Stimulated activated naive CD8-positive, alpha-beta T cell treated with anti-CD3 and anti-CD28 coated beads, Interleukin-15, amount 100 ng/mL, for 72 hours (primary cell): Measurements from ENCODE around the gene KRT73.
"Not testable (repeated sequence)": the region's sequence is repeated elsewhere in the genome, so short reads cannot be mapped to it uniquely, and the experiment has no call there.

Experiments
- ATAC-seq: fragments of 150-1000 bp; cut with Tn5 transposase; 2 replicates; pipeline ENCODE4 v1.10.0; 2021; ENCODE audit warnings: mild to moderate bottlenecking, moderate library complexity
- DNase-seq, 2 donors: peaks; one replicate each; pipeline ENCODE4 v3.0.0; 2021 to 2022
- H3K27ac Mint-ChIP-seq, 2 donors: one replicate each; pipeline ENCODE4 v1.8.0; 2022; ENCODE audit warnings: mild to moderate bottlenecking in 2 of 2, mixed read lengths in 2 of 2, moderate library complexity in 2 of 2
- H3K27me3 Mint-ChIP-seq: one replicate; pipeline ENCODE4 v1.8.0; 2022; ENCODE audit warnings: mixed read lengths
- H3K4me1 Mint-ChIP-seq: one replicate; pipeline ENCODE4 v1.8.0; 2022; ENCODE audit warnings: mild to moderate bottlenecking, mixed read lengths
- H3K4me3 Mint-ChIP-seq, 2 donors: one replicate each; pipeline ENCODE4 v1.8.0; 2022; ENCODE audit warnings: mild to moderate bottlenecking in 2 of 2, mixed read lengths in 2 of 2, moderate library complexity in 1 of 2
- H3K9me3 Mint-ChIP-seq, 2 donors: one replicate each; pipeline ENCODE4 v1.8.0; 2022; ENCODE audit warnings: mixed read lengths in 2 of 2

Gene KRT73

DNA sequence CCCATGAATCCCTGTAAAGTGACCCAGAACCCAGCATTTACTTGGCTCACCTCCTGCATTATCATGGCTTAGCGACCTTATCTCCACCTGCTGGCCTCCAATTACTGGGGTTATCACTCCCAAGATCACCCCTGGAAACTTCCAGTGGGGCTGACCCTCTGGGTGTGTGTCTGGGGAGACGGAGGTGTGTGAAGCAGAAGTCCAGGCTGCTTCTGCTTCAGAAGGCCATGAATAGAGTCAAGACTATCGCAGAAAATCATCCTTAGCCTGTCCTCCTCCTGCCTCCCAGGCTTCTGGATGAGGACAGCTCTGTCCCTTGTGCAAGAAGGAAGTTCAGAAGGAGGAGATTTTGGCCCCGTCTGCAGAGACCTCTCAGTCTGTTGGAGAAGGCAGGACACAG is 16.7 kb downstream of the KRT73 start:
- Mint-ChIP-seq H3K9me3 (no peaks in the 10 kb centered on the region), H3K27me3 (no peaks in the 10 kb centered on the region), H3K4me1 (peaks cover 31% of the 10 kb centered on the region), H3K27ac (no peak overlapping the region), H3K4me3 (no peak overlapping the region)
- DNase-seq (no peak), ATAC-seq (no peak)

DNA sequence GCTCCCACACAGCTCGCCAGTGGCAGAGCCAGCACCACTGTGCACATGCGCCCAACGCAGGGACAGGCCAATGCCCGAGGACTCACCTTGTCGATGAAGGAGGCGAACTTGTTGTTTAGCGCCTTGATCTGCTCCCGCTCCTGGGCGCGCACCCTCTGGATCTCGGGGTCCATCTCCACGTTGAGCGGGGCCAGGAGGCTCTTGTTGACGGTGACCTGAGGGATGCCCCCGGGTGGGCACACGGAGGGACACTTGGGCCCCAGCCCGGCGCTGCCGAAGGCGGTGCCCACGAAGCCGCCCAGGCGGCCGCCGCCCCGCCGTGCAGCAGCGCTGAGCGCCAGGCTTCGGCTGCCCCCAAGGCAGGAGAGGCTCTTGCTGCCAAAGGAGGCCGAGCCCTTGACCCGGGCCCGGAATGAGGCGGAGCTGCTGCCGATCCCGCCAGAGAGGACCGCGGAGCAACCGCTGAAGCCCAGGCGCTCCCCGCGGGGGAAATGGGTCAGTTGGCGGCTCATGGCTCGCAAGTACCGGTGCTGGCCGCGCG is 17.3 kb downstream of the KRT73 start, which contains the start of gene KRT72:
Gene KRT72 (minus strand): TSS at position 523 of the 541 bp plus-strand sequence. CDS start 11 bp downstream, at position 512.
- Mint-ChIP-seq H3K27ac (no peak within 1 kb of the TSS), H3K9me3 (no peaks in the 10 kb centered on the region), H3K27me3 (no peaks in the 10 kb centered on the region), H3K4me1 (peaks cover 27% of the 10 kb centered on the region), H3K4me3 (no peak within 1 kb of the TSS)
- ATAC-seq (no peak), DNase-seq (peak in 1 of 2 donors; percentile 5)

DNA sequence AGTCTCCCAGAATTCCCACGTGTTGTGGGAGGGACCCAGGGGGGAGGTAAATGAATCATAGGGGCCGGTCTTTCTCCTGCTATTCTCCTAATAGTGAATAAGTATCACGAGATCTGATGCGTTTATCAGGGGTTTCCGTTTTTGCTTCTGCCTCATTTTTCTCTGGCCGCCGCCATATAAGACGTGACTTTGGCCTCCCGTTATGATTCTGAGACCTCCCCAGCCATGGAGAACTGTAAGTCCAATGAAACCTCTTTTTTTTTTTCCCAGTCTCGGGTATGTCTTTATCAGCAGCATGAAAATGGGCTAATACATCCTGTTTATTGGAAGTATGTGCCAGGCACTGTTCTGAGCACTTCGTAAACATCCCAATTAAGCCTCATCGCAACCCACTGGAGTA is 17.9 kb downstream of the KRT73 start:
- H3K4me1 Mint-ChIP-seq: peaks cover 21% of the 10 kb centered on the region
- H3K4me3 Mint-ChIP-seq: no peak overlapping the region
- no peaks in the 10 kb centered on the region for H3K27me3 Mint-ChIP-seq
- H3K9me3 Mint-ChIP-seq: no peaks in the 10 kb centered on the region
- ATAC-seq (no peak), DNase-seq (no peak)
- H3K27ac Mint-ChIP-seq: no peak overlapping the region

DNA sequence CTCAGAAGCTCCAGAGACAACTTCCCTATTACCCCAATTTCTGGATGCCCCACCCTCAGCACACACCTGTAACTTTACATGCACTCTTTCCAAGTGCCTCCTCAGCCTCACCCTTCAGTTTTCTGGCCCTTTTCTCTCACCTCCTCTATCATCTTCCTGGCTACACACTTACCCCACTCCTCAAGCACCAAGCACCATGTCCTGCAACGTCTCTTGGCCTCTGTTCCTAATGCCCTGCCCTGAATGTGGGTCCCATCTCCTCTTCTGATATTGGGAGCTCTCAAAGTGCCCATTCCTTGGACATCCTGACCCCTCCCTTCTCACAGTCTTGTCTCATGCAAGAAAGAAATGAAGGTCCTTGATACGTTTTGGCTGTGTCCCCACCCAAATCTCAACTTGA is 18.3 kb downstream of the KRT73 start:
- Mint-ChIP-seq H3K27me3 (no peaks in the 10 kb centered on the region), H3K4me1 (peaks cover 20% of the 10 kb centered on the region), H3K9me3 (no peaks in the 10 kb centered on the region), H3K4me3 (no peak overlapping the region), H3K27ac (no peak overlapping the region)
- DNase-seq (no peak), ATAC-seq (no peak)

DNA sequence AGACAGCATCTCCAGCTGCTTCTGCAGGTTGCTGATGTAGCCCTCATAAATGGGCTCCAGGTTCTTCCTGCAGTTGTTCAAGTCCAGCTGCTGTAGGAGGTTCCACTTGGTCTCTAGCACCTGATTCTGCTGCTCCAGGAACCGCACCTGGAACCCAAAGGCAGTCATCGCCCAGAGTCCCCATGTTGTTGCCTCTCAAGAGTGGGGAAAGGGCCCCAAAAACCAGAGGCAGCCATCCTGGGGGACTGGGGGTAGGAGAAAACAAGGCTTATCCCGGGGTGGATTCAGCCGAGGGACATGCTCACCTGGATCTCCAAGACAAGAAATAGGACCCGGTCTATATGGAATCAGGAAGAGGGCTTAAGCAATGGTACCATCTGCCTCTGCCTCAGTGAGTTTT is 19.4 kb downstream of the KRT73 start:
- H3K4me1 Mint-ChIP-seq: peaks cover 19% of the 10 kb centered on the region
- H3K9me3 Mint-ChIP-seq: no peaks in the 10 kb centered on the region
- no peak overlapping the region for H3K4me3 Mint-ChIP-seq
- DNase-seq: no peak
- H3K27ac Mint-ChIP-seq: no peak overlapping the region
- no peaks in the 10 kb centered on the region for H3K27me3 Mint-ChIP-seq
- no peak for ATAC-seq

DNA sequence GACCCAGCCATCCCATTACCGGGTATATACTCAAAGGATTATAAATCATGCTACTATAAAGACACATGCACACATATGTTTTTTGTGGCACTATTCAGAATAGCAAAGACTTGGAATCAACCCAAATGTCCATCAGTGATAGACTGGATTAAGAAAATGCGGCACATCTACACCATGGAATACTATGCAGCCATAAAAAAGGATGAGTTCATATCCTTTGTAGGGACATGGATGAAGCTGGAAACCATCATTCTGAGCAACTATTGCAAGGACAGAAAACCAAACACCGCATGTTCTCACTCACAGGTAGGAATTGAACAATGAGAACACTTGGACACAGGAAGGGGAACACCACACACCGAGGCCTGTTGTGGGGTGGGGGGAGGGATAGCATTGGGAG is 24.1 kb downstream of the KRT73 start:
- DNase-seq, ATAC-seq, H3K4me3 Mint-ChIP-seq, H3K27ac Mint-ChIP-seq, H3K4me1 Mint-ChIP-seq, H3K9me3 Mint-ChIP-seq, H3K27me3 Mint-ChIP-seq: not testable (repeated sequence)

DNA sequence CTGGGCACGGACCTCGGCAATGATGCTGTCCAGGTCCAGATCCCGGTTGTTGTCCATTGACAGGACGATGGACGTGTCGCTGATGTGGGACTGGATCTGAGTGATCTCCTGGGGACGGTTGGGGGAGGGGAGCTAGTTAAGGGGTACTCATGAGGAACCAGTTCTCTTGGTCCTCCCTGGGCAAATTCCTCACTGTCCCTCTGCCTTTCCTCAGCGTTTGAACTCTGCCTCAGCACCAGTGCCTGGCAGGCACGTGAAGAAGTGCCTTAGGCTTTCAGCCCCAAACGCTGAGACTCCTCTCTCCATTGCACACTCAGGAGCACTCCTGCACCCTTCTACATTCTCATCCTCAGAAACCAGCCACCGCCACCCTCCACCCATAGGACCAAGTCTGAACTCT is 26.8 kb downstream of the KRT73 start:
- H3K4me1 Mint-ChIP-seq: peaks cover 2% of the 10 kb centered on the region
- no peaks in the 10 kb centered on the region for H3K9me3 Mint-ChIP-seq
- H3K4me3 Mint-ChIP-seq: no peak overlapping the region
- DNase-seq (no peak), ATAC-seq (no peak)
- H3K27me3 Mint-ChIP-seq: no peaks in the 10 kb centered on the region
- no peak overlapping the region for H3K27ac Mint-ChIP-seq

DNA sequence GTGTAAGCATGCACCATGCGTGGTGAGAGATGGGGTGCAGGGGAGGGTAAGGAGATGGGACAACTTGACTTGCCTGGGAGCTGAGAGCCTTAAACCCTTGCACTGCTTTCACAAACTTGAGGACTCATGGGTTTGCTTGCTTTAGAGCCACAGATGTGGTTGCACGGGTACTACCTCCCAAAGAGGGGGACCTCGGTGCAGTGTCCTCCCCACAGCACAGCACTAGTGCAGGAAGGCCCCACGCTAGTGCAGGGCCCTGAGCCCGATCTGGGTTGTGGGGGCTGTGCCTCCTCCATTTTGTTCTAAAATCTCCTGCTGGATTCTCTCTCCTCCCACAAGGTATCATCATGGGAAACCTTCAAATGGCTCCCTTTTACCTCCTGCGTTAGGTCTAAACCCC is 28.3 kb downstream of the KRT73 start:
- H3K27ac Mint-ChIP-seq: no peak overlapping the region
- ATAC-seq (no peak), DNase-seq (no peak)
- no peaks in the 10 kb centered on the region for H3K27me3 Mint-ChIP-seq
- peaks cover 15% of the 10 kb centered on the region for H3K4me1 Mint-ChIP-seq
- H3K9me3 Mint-ChIP-seq: no peaks in the 10 kb centered on the region
- H3K4me3 Mint-ChIP-seq: no peak overlapping the region

DNA sequence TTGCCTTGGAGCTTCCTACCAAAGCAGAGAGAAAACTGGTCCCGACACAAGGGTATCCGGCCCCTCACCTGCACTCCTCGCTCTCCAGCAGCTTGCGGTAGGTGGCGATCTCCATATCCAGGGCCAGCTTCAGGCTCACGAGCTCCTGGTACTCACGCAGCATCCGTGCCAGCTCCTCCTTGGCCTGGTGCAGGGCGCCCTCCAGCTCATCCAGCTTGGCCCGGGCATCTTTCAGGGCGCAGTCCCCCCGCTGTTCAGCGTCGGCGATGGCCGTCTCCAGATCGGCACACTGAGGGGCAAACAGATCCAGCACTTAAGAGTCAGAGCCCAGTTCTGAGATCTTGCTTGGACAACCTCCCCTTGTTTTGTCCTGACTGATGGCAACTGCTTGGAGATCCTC is 30.8 kb downstream of the KRT73 start:
- H3K4me1 Mint-ChIP-seq: peaks cover 24% of the 10 kb centered on the region
- no peak overlapping the region for H3K27ac Mint-ChIP-seq

DNA sequence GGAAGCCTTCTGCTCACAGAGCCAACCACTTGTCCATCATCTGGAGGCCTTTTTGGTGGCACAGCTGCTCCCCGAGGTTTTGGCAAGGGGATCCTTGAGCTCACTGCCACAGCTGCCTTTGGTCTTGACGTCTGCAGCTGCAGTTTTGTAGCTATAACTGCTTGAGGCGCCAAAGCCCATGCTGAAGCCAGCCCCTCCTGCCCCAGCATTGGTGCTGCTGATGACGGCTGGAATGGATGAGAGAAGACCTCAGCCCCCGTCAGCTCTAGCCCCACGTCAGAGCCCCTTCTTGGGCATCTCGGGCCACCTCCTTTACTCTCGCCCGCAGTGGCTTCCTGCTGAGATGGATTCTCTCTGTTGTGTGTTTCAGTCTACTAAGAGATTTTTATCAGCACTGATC is 32.4 kb downstream of the KRT73 start:
- ATAC-seq (peak; percentile 83), DNase-seq (peak in 1 of 2 donors; percentile 47)
- no peak overlapping the region for H3K27ac Mint-ChIP-seq
- H3K9me3 Mint-ChIP-seq: no peaks in the 10 kb centered on the region
- no peak overlapping the region for H3K4me3 Mint-ChIP-seq
- H3K27me3 Mint-ChIP-seq: no peaks in the 10 kb centered on the region
- H3K4me1 Mint-ChIP-seq: peaks cover 24% of the 10 kb centered on the region

More for the DNA sequence above, 30.8 kb downstream of the KRT73 start:
- ATAC-seq: no peak
- Mint-ChIP-seq H3K9me3 (no peaks in the 10 kb centered on the region), H3K27me3 (no peaks in the 10 kb centered on the region), H3K4me3 (no peak overlapping the region)
- DNase-seq: no peak

DNA sequence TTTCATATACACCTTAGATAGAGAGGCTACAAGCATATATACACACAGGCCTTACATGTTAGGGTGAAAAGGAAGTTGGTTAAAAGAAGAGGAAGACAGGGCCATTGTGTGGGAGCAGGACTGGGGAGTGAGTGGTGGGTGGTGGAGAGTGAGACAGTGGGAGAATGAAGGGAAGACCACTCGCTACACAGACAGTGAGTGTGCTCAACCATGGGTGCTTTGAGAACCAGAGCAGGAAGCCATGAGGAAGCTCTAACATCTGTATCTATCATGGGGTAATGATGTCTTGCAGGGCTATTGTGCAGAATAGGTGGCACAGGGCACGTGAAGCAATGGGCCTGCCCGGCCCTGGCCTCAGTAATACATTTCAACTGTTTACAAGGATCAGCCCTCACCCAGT is 33.3 kb downstream of the KRT73 start:
- no peaks in the 10 kb centered on the region for H3K27me3 Mint-ChIP-seq
- DNase-seq: no peak
- peaks cover 30% of the 10 kb centered on the region for H3K4me1 Mint-ChIP-seq
- H3K4me3 Mint-ChIP-seq: no peak overlapping the region
- H3K9me3 Mint-ChIP-seq: no peaks in the 10 kb centered on the region
- no peak for ATAC-seq
- H3K27ac Mint-ChIP-seq: no peak overlapping the region

DNA sequence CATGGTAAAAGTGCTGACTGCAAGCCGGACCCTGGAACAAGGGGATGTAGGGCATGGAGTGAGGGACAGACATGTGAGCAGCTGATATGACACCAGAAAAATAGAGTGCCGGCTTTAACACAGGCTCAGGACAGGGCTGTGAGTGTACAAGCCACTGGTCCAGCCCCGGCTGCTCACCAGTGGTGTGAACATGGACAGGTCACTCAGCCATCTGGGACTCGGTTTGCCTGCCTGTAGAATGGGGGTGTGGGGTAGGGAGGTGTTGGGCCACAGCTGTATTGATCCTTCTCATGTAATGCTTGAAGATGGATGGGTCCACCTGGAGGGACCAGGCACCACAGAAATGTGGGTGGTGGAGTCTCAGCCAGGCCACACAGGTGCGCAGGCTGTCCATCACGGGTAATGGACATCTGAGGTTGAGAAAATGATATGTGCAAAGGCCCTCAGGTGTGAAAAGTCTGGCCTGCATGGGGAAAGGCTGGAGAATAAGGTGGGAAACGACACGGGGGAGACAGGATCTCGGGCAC is 34.1 kb downstream of the KRT73 start:
- Mint-ChIP-seq H3K27me3 (no peaks in the 10 kb centered on the region), H3K4me3 (no peak overlapping the region), H3K27ac (no peak overlapping the region), H3K9me3 (no peaks in the 10 kb centered on the region), H3K4me1 (peaks cover 30% of the 10 kb centered on the region)
- no peak for ATAC-seq
- DNase-seq: no peak

DNA sequence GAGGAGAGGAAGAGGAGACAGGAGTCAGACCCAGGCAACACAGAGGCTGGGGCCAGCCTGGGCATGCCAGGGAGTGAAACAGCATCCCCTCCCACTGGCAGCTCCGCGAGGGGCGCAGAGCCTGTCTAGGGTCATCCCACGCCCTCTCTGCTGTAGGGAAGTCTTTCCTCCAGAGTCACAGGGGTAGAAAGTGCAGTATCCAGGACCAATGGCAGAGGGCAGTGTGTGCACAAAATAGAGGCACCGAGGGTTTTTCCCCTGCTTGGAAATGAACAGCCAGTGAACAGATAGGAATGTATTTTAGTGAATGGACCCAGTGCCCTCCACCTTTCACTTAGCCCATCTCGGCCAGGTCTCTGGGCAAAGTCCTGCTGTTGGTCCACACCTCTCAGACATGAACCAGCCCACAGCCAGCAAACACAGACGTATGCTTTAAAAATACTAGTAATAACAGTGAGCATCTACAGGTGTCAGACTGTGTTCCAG is 35.3 kb downstream of the KRT73 start:
- Mint-ChIP-seq H3K4me3 (no peak overlapping the region), H3K9me3 (no peaks in the 10 kb centered on the region), H3K4me1 (peaks cover 30% of the 10 kb centered on the region), H3K27ac (no peak overlapping the region), H3K27me3 (no peaks in the 10 kb centered on the region)
- DNase-seq (peak; percentile 58 to 65), ATAC-seq (peak; percentile 74)

DNA sequence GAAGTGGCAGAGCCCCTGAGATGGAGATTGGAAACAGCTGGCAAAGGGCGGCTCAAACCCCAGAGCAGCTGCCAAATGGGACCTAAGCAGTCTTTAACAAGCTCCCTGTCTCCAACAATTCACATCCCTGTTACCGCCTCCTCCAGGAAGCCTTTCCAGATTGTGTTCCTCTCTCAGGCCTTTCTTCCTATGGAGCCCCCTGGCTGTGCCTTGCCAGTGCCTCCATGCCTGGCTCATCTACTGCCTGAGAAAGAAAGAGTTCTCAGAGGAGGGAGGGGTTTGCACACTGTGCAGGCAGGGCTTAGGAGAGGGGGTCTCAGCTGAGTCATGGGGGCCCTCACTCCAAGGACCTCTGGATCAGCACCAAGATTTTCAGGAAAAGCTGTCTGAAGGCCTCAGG is 35.9 kb downstream of the KRT73 start:
- Mint-ChIP-seq H3K9me3 (no peaks in the 10 kb centered on the region), H3K4me1 (peaks cover 30% of the 10 kb centered on the region), H3K4me3 (no peak overlapping the region), H3K27ac (peak overlapping the region in 1 of 2 donors; percentile 21), H3K27me3 (no peaks in the 10 kb centered on the region)
- ATAC-seq: no peak
- no peak for DNase-seq

DNA sequence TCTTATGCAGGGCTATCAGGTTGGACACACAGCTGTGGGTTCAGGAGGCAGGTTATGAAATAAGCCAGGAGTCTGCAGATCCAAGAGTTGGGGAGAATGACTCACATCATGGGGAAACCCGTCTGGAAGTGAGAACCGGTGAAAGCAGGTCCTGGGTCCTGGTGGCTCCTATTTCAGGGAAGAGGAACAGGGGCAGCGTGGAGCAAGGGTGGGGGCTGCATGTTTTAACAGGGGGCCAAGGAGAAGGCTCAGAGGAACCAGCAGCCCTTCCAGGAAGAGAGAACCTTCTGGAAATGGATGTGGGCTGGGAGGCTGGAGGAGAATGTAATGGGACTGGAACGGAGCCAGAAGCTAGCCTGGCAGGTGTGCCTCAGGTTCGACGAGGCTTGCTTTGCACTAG is 36.9 kb downstream of the KRT73 start:
- H3K27ac Mint-ChIP-seq: no peak overlapping the region
- DNase-seq (no peak), ATAC-seq (no peak)
- H3K4me3 Mint-ChIP-seq: no peak overlapping the region
- H3K9me3 Mint-ChIP-seq: no peaks in the 10 kb centered on the region
- H3K27me3 Mint-ChIP-seq: no peaks in the 10 kb centered on the region
- H3K4me1 Mint-ChIP-seq: peaks cover 27% of the 10 kb centered on the region

DNA sequence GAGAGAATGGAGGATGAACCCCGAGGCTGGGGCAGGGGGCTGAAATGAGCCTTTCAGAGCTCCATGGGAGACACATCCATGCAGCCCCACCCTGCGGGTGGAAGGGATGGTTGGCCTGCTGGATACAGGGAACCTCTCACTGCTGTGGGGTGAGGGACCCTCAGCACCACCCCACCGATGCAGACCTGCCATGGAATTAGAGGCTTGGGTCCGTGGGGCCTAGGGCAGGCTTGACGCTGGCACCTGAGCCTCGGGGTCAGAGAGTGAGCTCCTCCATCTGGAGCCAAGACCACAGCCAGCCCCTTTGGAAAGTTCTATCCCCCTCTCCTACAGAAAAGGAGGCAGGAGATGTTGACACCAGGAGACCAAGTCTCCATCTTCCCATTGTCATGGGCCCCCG is 37.3 kb downstream of the KRT73 start:
- Mint-ChIP-seq H3K4me3 (no peak overlapping the region), H3K27me3 (no peaks in the 10 kb centered on the region), H3K9me3 (no peaks in the 10 kb centered on the region), H3K27ac (no peak overlapping the region), H3K4me1 (peaks cover 23% of the 10 kb centered on the region)
- ATAC-seq (no peak), DNase-seq (no peak)

DNA sequence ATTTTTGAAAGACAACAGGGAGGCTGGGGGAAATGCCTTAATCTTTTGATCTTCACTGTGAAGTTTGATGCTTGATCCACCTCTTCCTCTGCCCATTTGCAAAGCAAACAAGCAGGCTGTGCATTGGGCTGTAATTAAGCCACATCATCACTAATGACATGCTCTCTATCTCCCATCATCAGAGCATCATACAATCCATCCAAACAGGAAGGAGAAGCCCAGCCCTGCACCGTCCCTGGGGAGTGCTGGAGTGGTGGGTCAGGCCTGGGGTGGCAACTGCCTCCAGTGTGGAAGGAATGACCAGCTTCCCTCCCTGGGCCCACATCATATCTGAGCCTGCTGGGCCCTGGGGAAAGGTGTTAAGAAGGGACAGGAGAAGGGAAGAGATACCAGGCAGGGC is 37.9 kb downstream of the KRT73 start:
- Mint-ChIP-seq H3K27me3 (no peaks in the 10 kb centered on the region), H3K4me1 (peaks cover 19% of the 10 kb centered on the region), H3K9me3 (no peaks in the 10 kb centered on the region), H3K4me3 (no peak overlapping the region), H3K27ac (peak overlapping the region in 1 of 2 donors; percentile 49)
- no peak for ATAC-seq
- DNase-seq: no peak
